Lung (tissue), 12 donors: ENCODE results near the gene MS4A7. TPM values are rescaled to one million over a fixed set of nuclear protein-coding genes. Genes with fewer than 3 reads are reported as not detected.

Source experiments
- ATAC-seq: fragments of 200-7000 bp; cut with Tn5 transposase; one replicate; pipeline ENCODE4 v1.9.1; 2020; ENCODE audit warnings: moderate number of reproducible peaks; ENCODE audit not compliant: insufficient read depth, low FRiP score
- DNase-seq, 3 donors: peaks; one replicate each; pipeline ENCODE4 v3.0.0-alpha.2; 2013 to 2017
- H3K27ac ChIP-seq, 2 donors: one replicate each; pipeline ENCODE4 v1.5.1; 2013; ENCODE audit warnings: mild to moderate bottlenecking in 2 of 2, moderate library complexity in 2 of 2, control low read depth in 1 of 2, inconsistent platforms in 1 of 2, low read depth in 1 of 2, low read length in 1 of 2
- H3K27me3 ChIP-seq, 3 donors: one replicate each; pipeline ENCODE4 v1.5.1; 2013; ENCODE audit warnings: low read length in 2 of 3; ENCODE audit not compliant: control insufficient read depth in 3 of 3, insufficient read depth in 3 of 3
- H3K36me3 ChIP-seq, 4 donors: one replicate each; pipeline ENCODE4 v1.5.1; 2013; ENCODE audit warnings: low read length in 4 of 4, mild to moderate bottlenecking in 1 of 4, moderate library complexity in 1 of 4; ENCODE audit not compliant: control insufficient read depth in 4 of 4, insufficient read depth in 4 of 4
- H3K4me1 ChIP-seq, 5 donors: one replicate each; pipeline ENCODE4 v1.5.1; 2013; ENCODE audit warnings: low read length in 5 of 5, mild to moderate bottlenecking in 2 of 5, moderate library complexity in 1 of 5; ENCODE audit not compliant: control insufficient read depth in 5 of 5, insufficient read depth in 5 of 5
- H3K4me3 ChIP-seq: one replicate; pipeline ENCODE4 v1.5.1; 2013; ENCODE audit warnings: mild to moderate bottlenecking, control low read depth, moderate library complexity
- H3K9ac ChIP-seq, 2 donors: one replicate each; pipeline ENCODE4 v1.5.1; 2013; ENCODE audit warnings: low read length in 2 of 2, control low read depth in 1 of 2; ENCODE audit not compliant: insufficient read depth in 1 of 2
- H3K9me3 ChIP-seq, 4 donors: one replicate each; pipeline ENCODE4 v1.5.1; 2013; ENCODE audit warnings: low read length in 3 of 4, mild to moderate bottlenecking in 1 of 4, moderate library complexity in 1 of 4; ENCODE audit not compliant: control insufficient read depth in 4 of 4, insufficient read depth in 3 of 4
- CTCF ChIP-seq: IDR thresholded peaks from 2 replicates; pipeline ENCODE4 v1.5.1; 2012; ENCODE audit warnings: mild to moderate bottlenecking; ENCODE audit errors: control extremely low read depth, extremely low read depth
- WGBS, 2 donors: extraction: QIAGEN DNeasy Blood & Tissue Kit; methylation state at CpG; one replicate each; pipeline ENCODE4 v1.1.7; 2013; 5-methylcytosine and 5-hydroxymethylcytosine counted together
- polyA plus RNA-seq, 2 donors: library from polyadenylated mRNA; stranded (reverse); fragments of 200-250 nt; gene quantifications; one replicate each; pipeline ENCODE4 v1.2.1, GENCODE V29; 2013
- total RNA-seq, 2 donors: library from RNA; depleted of rRNA in 1 of 2; stranded (reverse); fragments of >200 nt in 1 of 2; gene quantifications; one replicate each; pipeline ENCODE4 v1.2.1, GENCODE V29; 2014 to 2021
- donor health status: control.
- donor health status: control.
- donor health status: Bipolar disorder and iron deficiency.
- donor health status: healthy.
- donor health status: DM: yes; HTN: yes; CAD: no.

The MS4A7 gene
- total and polyA plus RNA-seq, 4 donors, result 27.7 to 111 (median 48.6) TPM

GRCh38 chr11:60389279-60389910, 11.1 kb downstream of the MS4A7 start:
- ATAC-seq, result no peak

GRCh38 chr11:60390419-60390818, 12.1 kb downstream of the MS4A7 start:
- no peak for TF ChIP-seq CTCF
- no peak overlapping the region for H3K27ac ChIP-seq

More at GRCh38 chr11:60389279-60389910, 11.1 kb downstream of the MS4A7 start:
- Histone ChIP-seq H3K9ac (no peak overlapping the region), H3K9me3 (no peaks in the 10 kb centered on the region), H3K4me3 (no peak overlapping the region), H3K27ac (peak overlapping the region in 1 of 2 donors; percentile 14), H3K27me3 (no peaks in the 10 kb centered on the region), H3K4me1 (no peaks in the 10 kb centered on the region), H3K36me3 (no peaks in the 10 kb centered on the region)
- no peak for TF ChIP-seq CTCF
- peak in 1 of 3 donors; percentile 7 for DNase-seq
- 28 to 33% methylated on average over 5 of the region's 5 CpGs for WGBS, 2 donors

GRCh38 chr11:60392361-60392760, 14.0 kb downstream of the MS4A7 start:
- WGBS, 2 donors, result 37 to 76% methylated on average over 2 of the region's 2 CpGs
- DNase-seq (no peak), ATAC-seq (no peak)
- no peak overlapping the region for H3K27ac ChIP-seq
- H3K4me3 ChIP-seq, result no peak overlapping the region
- H3K9me3 ChIP-seq, result no peaks in the 10 kb centered on the region
- no peak for TF ChIP-seq CTCF
- H3K27me3 ChIP-seq, result no peaks in the 10 kb centered on the region
- no peaks in the 10 kb centered on the region for H3K4me1 ChIP-seq
- H3K36me3 ChIP-seq, result no peaks in the 10 kb centered on the region
- H3K9ac ChIP-seq, result no peak overlapping the region

More at GRCh38 chr11:60390419-60390818, 12.1 kb downstream of the MS4A7 start:
- DNase-seq (no peak), ATAC-seq (no peak)
- no peak overlapping the region for H3K9ac ChIP-seq
- H3K4me1 ChIP-seq, result no peaks in the 10 kb centered on the region
- no peaks in the 10 kb centered on the region for H3K27me3 ChIP-seq
- H3K36me3 ChIP-seq, result no peaks in the 10 kb centered on the region
- no peaks in the 10 kb centered on the region for H3K9me3 ChIP-seq
- no peak overlapping the region for H3K4me3 ChIP-seq

- DNase-seq (no peak), ATAC-seq (no peak)
- H3K27me3 ChIP-seq, result no peaks in the 10 kb centered on the region
- H3K4me1 ChIP-seq, result no peaks in the 10 kb centered on the region
- no peak overlapping the region for H3K9ac ChIP-seq
- 82 to 86% methylated on average over 5 of the region's 5 CpGs for WGBS, 2 donors
- H3K9me3 ChIP-seq, result no peaks in the 10 kb centered on the region
- TF ChIP-seq CTCF, result no peak
- H3K4me3 ChIP-seq, result no peak overlapping the region
- no peak overlapping the region for H3K27ac ChIP-seq
- H3K36me3 ChIP-seq, result no peaks in the 10 kb centered on the region
Observed at GRCh38 chr11:60393016-60393415, 14.7 kb downstream of the MS4A7 start.
